ENCODE data around the gene OGFOD2.

OGFOD2 gene

DNA sequence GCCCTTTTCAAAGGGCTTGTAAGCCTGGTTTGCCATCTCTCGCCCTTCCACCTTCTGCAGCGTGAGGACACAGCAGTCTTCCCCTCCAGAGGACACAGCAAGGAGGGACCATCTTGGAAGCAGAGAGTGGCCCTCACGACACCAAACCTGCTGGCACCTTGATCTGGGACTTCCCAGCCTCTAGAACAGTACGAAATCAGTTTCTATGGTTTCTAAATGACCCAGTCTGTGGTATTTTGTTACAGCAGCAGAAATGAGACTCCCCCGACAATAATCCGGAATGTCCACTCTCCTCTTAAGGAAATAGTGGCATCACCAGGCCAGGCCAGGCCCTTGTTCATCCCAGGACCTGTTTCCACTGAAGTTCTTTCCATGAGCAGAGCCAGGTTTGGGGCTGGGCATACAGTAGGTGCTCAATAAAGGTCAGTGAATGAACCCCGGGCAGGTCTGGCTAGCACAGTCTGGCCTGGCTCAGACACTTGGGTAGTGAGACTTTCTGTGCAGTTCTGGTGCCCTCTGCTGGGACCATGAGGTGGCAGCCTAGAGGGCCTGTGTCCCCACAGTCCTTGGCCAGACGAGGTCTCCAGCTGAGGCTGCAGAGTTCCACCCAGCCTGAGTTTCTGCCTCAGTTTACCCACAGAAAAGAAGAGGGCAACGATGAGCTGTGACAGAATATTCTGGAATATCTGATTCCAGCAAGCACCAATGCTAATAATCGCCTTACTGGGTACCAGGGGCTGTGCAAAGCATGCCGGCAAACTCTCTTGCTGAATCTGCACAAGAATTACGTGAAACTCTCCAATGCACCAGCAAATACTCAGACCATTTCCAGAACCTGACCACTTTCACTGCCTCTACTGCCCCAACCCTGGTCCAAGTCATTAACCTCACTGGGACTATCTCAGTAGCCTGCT, 22.8 kb upstream of the OGFOD2 start:
- peak; percentile 82 for DNase-seq

DNA sequence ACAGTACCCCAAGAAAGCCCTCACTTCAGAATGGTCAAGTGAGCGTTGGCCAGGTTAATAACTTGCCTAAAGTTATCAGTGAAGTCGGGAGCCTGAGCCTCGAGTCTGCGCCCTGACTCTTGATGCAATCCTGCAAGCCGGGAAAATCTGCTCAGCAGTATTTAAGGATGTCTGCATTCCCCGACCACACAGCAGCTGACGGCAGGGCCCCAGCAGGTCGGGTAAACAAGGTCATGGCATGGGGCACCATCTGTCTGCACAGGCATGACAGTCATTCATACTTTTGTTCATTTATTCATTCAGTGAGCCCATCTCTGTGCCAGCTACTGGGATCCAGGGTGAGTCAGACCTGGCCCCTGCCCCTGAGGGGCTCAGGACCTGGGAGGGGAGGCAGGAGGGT, 19.9 kb upstream of the OGFOD2 start:
- DNase-seq: no peak

DNA sequence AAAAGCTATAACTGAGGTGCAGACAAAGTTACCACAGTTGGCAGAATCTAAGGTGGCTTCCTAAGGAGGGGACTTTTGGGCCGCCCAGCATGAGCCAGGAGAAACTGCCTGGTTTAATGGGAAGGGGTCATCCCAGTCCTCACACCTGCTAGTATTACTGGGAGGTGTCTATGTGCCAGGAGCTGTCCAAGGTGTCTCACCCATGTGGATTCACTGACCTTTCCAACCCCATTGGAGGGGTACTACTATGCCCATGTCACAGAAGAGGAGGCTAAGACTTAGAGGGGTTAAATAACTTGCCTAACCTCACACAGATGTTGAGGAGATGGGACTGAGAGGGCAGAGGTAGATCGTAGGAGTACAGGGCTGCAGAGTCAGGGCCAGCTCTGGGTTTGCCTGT, 19.0 kb upstream of the OGFOD2 start:
- DNase-seq: no peak

- DNase-seq: no peak
Observed at GRCh38 chr12:122958198-122958888, 16.7 kb upstream of the OGFOD2 start.

DNA sequence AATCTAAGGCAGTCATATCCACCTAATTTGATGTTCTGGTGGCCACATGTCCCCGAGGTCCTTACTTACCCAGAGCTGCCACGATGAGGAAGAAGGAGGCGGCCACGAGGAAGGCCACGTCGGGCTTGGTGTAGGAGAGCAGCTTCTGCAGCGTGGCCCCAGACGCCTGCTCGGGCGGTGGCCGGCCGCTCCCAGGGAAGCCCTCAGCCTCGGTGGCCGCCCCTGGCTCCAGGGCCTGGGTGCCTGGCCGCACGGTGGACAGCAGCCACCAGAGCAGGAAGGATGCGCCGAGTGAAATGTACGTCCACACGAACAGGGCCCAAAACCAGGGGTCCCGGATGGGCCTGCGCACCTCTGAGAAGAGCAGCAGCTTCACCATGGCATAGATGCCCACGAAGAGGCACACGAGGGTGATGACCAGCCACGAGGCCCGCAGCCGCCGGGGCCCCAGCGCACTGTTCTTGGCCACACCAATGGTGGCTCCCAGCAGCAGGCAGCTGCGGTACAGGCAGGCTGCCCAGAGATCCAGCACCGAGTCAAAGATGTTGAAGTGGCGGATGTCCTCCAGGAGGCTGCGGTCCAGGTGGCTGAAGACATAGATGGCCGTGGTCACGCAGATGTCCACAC, 15.4 kb upstream of the OGFOD2 start:
- DNase-seq: no peak

DNA sequence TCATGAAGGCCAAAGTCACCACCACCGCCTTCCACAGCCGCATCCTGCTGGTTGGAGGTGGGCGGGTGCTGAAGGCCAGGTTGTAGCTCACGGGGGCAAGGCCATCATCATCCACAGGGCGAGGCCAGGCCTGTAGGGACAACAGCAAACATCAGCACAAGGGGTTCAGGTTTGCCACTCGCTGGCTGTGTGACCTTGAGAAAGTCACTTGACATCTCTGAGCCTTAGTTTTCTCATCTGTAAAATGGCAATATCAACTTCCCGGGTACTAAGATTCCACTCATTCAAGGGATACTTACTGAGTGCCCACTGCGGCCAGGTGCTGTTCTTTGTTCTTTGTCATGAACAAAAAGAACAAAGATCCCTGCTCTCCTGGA, 14.9 kb upstream of the OGFOD2 start:
- DNase-seq: no peak

DNA sequence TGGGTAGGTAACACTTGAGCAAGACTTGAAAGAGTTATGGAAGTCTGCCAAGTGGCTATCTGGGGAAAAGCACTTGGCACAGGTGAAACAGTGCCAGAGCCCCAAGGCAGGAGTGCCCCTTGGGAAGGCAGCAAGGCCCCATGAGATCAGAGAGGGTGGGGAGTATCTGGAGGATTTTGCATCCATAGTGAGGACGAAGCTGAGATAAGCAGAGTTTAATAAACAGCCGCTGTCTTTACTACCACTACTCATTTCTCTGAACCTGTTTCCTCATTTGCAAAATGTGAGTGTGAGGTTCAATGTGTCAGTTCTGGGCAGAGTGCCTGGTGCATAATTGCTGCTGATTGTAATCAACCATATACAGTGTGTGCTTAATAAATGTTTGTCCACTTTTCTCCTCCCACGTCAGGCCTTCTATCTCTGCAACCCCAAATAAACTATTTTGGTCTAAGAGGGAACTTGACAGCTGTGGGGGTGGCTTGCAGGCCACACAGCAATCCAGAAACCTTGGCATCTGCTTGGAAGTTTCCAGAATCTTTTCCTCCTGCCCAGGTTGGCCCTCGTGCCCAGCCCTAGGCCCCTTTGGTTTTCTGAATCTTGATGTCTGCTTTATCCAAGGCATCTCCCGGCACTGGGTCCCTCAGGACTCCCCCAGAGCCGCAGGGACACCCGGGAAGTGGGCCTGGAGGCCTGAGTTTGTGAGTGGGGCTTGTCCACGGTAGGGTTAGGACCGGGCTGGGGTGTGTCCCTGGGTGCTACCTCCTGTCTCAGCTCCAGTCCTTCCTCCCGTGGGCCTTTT, 13.3 kb upstream of the OGFOD2 start:
- DNase-seq: no peak

DNA sequence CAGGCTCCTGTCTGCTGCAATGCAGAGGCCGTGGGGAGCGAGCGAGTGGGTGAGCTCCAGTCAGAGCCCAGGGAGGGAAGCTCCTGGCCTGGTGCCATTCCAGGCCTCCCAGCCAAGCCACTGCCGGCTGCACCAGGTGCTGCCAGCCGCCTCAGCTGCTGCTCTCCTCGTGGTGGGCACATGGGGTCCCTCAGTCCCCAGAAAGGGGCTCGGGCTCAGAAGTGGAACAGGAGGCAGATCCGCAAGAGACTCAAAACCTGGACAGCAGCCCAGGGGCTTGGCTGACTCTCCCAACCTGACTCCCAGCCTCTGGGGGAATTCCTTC, 11.1 kb upstream of the OGFOD2 start:
- DNase-seq: no peak

DNA sequence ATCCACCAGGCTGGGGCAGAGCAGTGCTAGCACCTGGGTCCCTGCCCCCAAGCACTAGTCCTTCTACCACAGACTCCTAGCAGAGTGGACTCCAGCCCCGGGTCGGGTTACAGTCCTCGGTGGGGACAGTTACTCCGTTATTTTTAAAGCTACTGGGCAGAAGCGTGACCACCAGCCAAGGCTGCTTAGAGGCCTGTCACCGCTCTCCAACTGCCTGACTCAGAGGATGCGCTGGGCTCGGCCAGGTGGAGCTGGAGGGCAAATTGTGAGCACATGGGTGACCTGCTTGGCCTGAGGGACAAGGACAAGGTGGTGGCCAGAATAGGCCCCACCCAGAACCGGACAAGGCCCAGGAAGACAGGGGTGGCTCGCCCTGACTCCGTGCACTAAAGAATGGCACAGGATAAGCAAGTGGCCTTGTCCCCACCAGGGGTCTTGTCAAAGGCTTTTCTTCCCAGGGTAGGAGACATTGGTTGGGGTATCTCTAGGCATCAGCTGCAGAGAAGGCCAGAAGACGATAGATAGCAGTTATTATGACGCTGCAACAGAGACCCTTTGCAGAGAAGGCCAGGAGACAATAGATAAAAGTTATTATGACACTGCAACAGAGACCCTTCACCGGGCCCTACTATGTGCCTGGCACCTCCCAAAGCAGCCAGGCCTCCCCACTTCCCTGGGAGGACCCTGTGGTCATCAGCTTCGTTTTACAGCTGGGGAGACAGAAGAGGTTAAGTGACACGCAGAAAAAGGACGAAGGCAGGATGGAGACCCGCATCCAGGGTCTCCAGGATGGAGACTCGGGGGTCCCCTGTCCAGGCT, 10.4 kb upstream of the OGFOD2 start:
- no peak for DNase-seq

- DNase-seq: no peak
Observed at GRCh38 chr12:122965321-122965751, 9.7 kb upstream of the OGFOD2 start.

- DNase-seq: peak; percentile 96
Observed at GRCh38 chr12:122965851-122966742, 8.9 kb upstream of the OGFOD2 start, which contains the start of gene ABCB9. ABCB9 (minus strand) TSS chr12:122966463; CDS start chr12:122960235, 6,228 bp downstream.

DNA sequence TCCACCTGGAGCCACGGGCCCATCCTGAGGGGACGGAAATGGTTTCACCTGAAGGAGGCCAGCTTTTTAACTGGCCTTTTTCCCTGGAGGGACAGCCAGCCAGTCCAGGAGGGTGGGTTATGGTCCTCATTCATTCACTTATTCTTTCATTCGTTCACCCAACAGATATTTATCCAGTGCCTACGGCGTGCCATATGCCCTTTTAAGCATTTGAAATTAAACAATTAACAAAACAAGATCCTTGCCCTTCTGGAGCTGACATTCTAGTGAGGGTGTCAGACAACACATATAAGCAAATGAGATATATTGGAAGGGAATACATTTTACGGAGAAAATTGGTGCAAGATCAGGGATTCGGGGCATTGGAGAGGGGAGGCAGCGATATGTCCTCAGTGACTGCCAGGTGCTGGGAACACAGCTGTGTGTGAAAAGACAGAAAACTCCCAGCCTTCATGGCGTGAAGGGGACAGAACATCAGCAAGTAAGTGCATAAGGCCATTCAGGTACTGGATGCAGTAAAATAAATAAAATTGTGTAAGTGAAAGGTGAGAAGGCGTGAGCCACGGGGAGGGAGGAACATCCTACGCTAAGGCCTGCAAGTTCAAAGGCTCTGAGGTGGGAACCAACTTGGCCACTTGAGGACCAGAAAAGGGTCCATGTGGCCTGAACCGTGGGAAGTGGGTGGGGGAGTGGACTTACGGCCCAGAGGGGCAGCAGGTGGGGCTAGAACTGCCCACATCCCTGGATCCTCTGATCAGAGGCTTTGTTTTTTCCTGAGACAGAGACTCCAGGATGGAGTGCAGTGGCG, 8.1 kb upstream of the OGFOD2 start:
- no peak for DNase-seq

DNA sequence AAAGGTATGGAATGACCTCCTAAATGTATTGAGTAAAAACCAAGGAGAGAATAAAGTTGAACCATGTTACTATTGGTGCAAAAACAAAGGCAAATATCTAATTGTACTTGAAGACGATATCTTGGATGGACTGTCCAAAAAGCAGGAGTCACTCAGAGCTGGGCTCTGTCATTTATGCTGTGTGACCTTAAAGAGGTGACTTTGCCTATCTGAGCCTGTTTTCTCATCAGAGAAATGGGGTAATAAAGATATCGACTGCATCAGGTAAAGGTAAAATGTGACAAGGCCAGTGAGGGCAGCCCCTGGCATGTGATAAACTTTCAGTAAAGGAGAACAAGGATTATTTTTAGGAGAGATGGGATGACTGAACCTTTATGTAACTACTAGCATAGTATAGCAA, 6.9 kb upstream of the OGFOD2 start:
- DNase-seq: no peak

- DNase-seq: no peak
Observed at GRCh38 chr12:122969676-122970075, 5.4 kb upstream of the OGFOD2 start.

- peak; percentile 99 for DNase-seq
Observed at GRCh38 chr12:122974274-122974891, 661 bp upstream of the OGFOD2 start.

GRCh38 chr12:122975790-122976647, 975 bp downstream of the OGFOD2 start:
- DNase-seq: no peak

DNA sequence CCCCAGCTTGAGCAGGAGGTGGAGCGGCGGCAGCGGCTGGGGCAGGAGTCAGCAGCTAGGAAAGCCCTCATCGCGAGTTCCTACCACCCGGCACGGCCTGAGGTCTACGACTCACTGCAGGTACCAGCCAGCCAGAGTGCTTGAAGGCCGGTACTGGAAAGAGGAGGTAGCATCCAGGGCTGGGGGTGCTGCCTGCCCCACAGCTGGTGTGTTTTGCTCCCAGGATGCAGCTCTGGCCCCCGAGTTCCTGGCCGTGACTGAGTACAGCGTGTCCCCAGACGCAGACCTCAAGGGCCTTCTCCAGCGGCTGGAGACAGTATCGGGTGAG, 1.6 kb downstream of the OGFOD2 start:
- no peak for DNase-seq

DNA sequence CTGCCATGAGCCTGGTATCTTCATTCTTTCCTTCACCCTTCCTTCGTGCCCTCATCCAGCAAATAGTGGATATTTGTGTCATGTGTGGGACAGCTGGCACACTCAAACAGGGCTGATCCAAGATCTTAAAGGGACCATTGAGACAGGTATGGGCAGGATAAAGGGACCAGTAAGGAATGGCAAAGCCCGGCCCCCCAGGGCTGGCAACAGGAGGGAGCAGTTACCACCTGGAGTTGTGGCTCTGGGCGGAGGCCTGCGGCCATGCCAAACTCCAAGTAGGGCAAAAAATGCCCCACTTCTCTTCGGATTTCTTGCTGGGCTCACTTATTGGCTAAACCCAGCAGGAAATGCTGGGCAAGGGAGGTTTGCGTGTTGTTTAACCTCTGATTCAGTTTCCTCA, 2.1 kb downstream of the OGFOD2 start:
- no peak for DNase-seq

All from stimulated activated CD4-positive, alpha-beta T cell treated with anti-CD3 and anti-CD28 coated beads, Interleukin-15, amount 100 ng/mL, for 24 hours (primary cell).